GM12878 (cell line): ENCODE results near the gene PPBP. TPM values are rescaled to one million over a fixed set of nuclear protein-coding genes. Genes with fewer than 3 reads are reported as not detected.

Source experiments
- ATAC-seq: fragments of 200-7000 bp; cut with Tn5 transposase; 3 replicates; pipeline ENCODE4 v1.9.1; 2020; ENCODE audit warnings: mild to moderate bottlenecking, moderate library complexity
- BruUV-seq: library from RNA; stranded (reverse); fragments of 400-500 nt; replicated peaks from 2 replicates; lab custom pipeline; 2021; lab: Mats Ljungman, UMichigan
- CTCF ChIA-PET: fragments of 300-600 bp; sonication (Branson Sonifier 250); formaldehyde crosslinking; extraction: SDS; loops from one replicate; lab custom pipeline; 2021; ENCODE audit warnings: inconsistent platforms; lab: Yijun Ruan, JAX
- POLR2A ChIA-PET: fragments of 350-600 bp; formaldehyde crosslinking; extraction: SDS; loops from one replicate; lab custom pipeline; 2021; ENCODE audit warnings: inconsistent platforms; lab: Charles Lee
- RAD21 ChIA-PET: fragments of 300-600 bp; sonication (Branson Sonifier 250); formaldehyde crosslinking; loops from one replicate; lab custom pipeline; 2023; ENCODE audit warnings: antibody characterized with exemption; ENCODE audit not compliant: unreplicated experiment; lab: Charles Lee
- SMC1A ChIA-PET: fragments of 300-600 bp; sonication (Branson Sonifier 250); formaldehyde crosslinking; loops from one replicate; lab custom pipeline; 2023; ENCODE audit not compliant: unreplicated experiment, uncharacterized antibody; lab: Charles Lee
- DNase-seq: peaks from one replicate; pipeline ENCODE4 v3.0.0-alpha.2; 2011; ENCODE audit warnings: low read depth, low spot score
- FAIRE-seq: peaks from 3 replicates; lab custom pipeline; 2011; peaks lifted over from hg19 to GRCh38; lab: Jason Lieb, UNC
- H2AFZ ChIP-seq: 2 replicates; pipeline ENCODE4 v1.6.0; 2011; ENCODE audit warnings: low read depth, low read length, control low read depth; ENCODE audit not compliant: control insufficient read depth
- H3K27ac ChIP-seq: 2 replicates; pipeline ENCODE4 v1.5.1; 2011; ENCODE audit warnings: control low read depth; ENCODE audit not compliant: control insufficient read depth, insufficient read depth
- H3K27me3 ChIP-seq, 2 experiments: replicated peaks in 1 of 2; 2 replicates each; pipeline versions ENCODE4 v1.6.0 to v1.6.1; 2011; ENCODE audit warnings: low read length in 1 of 2; ENCODE audit not compliant: control insufficient read depth in 2 of 2, insufficient read depth in 2 of 2
- H3K36me3 ChIP-seq, 2 experiments: 2 replicates each; pipeline ENCODE4 v1.5.1; 2011; ENCODE audit warnings: low read length in 1 of 2; ENCODE audit not compliant: control insufficient read depth in 2 of 2, insufficient read depth in 2 of 2
- H3K4me1 ChIP-seq: 2 replicates; pipeline ENCODE4 v1.6.1; 2011; ENCODE audit warnings: mild to moderate bottlenecking, low read length, moderate library complexity, mixed read lengths; ENCODE audit not compliant: control insufficient read depth, insufficient read depth
- H3K4me2 ChIP-seq: 2 replicates; pipeline ENCODE4 v1.6.0; 2011; ENCODE audit warnings: control low read depth; ENCODE audit not compliant: control insufficient read depth, insufficient read depth
- H3K4me3 ChIP-seq: fragments of 200-600 bp; sonication (generic); 2 replicates; pipeline ENCODE4 v1.5.1; 2016
- H3K79me2 ChIP-seq: 2 replicates; pipeline ENCODE4 v1.6.0; 2011; ENCODE audit warnings: low read length; ENCODE audit not compliant: control insufficient read depth, insufficient read depth
- H3K9ac ChIP-seq: 2 replicates; pipeline ENCODE4 v1.8.0; 2011; ENCODE audit warnings: low read length, control low read depth, mixed read lengths; ENCODE audit not compliant: control insufficient read depth, insufficient read depth
- H3K9me3 ChIP-seq: replicated peaks from 3 replicates; pipeline ENCODE4 v1.5.1; 2011; ENCODE audit warnings: mild to moderate bottlenecking, low read length; ENCODE audit not compliant: control insufficient read depth, insufficient read depth
- H4K20me1 ChIP-seq: 2 replicates; pipeline ENCODE4 v1.6.0; 2011; ENCODE audit not compliant: control insufficient read depth, insufficient read depth
- CEBPB ChIP-seq, 2 experiments: fragments of 150-350 bp in 1 of 2; IDR thresholded peaks; 2 replicates each; pipeline ENCODE4 v1.6.1; 2012 to 2014; ENCODE audit warnings: low read depth in 2 of 2, low read length in 2 of 2, borderline replicate concordance in 1 of 2, inconsistent platforms in 1 of 2
- EED ChIP-seq: sonication (generic); IDR thresholded peaks from 2 replicates; pipeline ENCODE4 v1.6.1; 2016; ENCODE audit warnings: antibody characterized with exemption, low read depth
- HDAC6 ChIP-seq: fragments of 200-600 bp; sonication (generic); IDR thresholded peaks from one replicate; pipeline ENCODE4 v1.8.0; 2017; ENCODE audit warnings: antibody characterized with exemption; ENCODE audit not compliant: unreplicated experiment
- MYB ChIP-seq: fragments of 150-350 bp; IDR thresholded peaks from 2 replicates; pipeline ENCODE4 v1.6.1; 2014; ENCODE audit warnings: mild to moderate bottlenecking, low read depth, low read length, borderline replicate concordance
- MYC ChIP-seq: IDR thresholded peaks from 2 replicates; pipeline ENCODE4 v1.6.1; 2011; ENCODE audit warnings: mild to moderate bottlenecking, low read length, moderate library complexity, inconsistent platforms; ENCODE audit not compliant: insufficient read depth, insufficient replicate concordance, insufficient read length, severe bottlenecking
- NR2C2 ChIP-seq: IDR thresholded peaks from 2 replicates; pipeline ENCODE4 v1.6.1; 2011; ENCODE audit warnings: borderline replicate concordance, low read depth; ENCODE audit not compliant: control insufficient read depth, insufficient read length
- POLR2A ChIP-seq: IDR thresholded peaks from 2 replicates; pipeline ENCODE4 v1.6.1; 2011; ENCODE audit warnings: low read depth, mild to moderate bottlenecking, low read length
- POU2F2 ChIP-seq: IDR thresholded peaks from 3 replicates; pipeline ENCODE4 v1.6.1; 2011; ENCODE audit warnings: low read depth, mild to moderate bottlenecking, low read length, borderline replicate concordance
- RAD51 ChIP-seq: fragments of 450-650 bp; IDR thresholded peaks from 2 replicates; pipeline ENCODE4 v1.6.1; 2016; ENCODE audit warnings: moderate library complexity, mild to moderate bottlenecking, inconsistent platforms
- RBBP5 ChIP-seq: fragments of 200-600 bp; sonication (generic); conservative IDR thresholded peaks from 2 replicates; pipeline ENCODE4 v1.6.1; 2016
- RUNX3 ChIP-seq: IDR thresholded peaks from 2 replicates; pipeline ENCODE4 v1.6.1; 2012; ENCODE audit warnings: low read length, inconsistent platforms
- in situ Hi-C: fragments of 300-500 bp; cut with MboI; formaldehyde crosslinking; loops from 9 replicates; pipeline ENCODE4 v1.14.3; 2018; ENCODE audit warnings: mixed read lengths
- intact Hi-C: fragments of 100-400 bp; cut with micrococcal nuclease; formaldehyde crosslinking; loops from one replicate; pipeline ENCODE4 v1.14.2; 2022; ENCODE audit not compliant: unreplicated experiment
- polyA plus RNA-seq, 11 experiments: library from polyadenylated mRNA; depleted of rRNA in 4 of 11; unstranded in 6 of 11; stranded (reverse) in 5 of 11; fragments of >200 nt; fragmentation: Nextera tagmentation in 4 of 11; fragmentation: Illumina TruSeq in 1 of 11; extraction: Ambion mirVana in 4 of 11; extraction: Trizol in 1 of 11; gene quantifications; 1 replicate in 1 of 11; 2 replicates in 10 of 11; pipeline versions ENCODE4 v1.2.1 to v1.2.3, GENCODE V29; 2011 to 2016; ENCODE audit warnings: inconsistent platforms in 2 of 11, missing spikeins in 2 of 11, low read depth in 1 of 11
- total RNA-seq, 4 experiments: library from RNA; depleted of rRNA in 3 of 4; stranded (reverse); fragments of >200 nt in 3 of 4; fragmentation: Illumina TruSeq in 1 of 4; extraction: Trizol in 1 of 4; gene quantifications; 2 replicates each; pipeline versions ENCODE4 v1.2.1 to v1.2.3, GENCODE V29; 2013 to 2021
- TF ChIP-seq, protein P1 (sequence below): IDR thresholded peaks from 2 replicates; pipeline ENCODE4 v1.6.1; 2012; ENCODE audit warnings: low read depth, low read length, improper control_type of control experiment
- TF ChIP-seq, protein P2 (sequence below): fragments of 450-650 bp; IDR thresholded peaks from 2 replicates; pipeline ENCODE4 v1.6.1; 2014; ENCODE audit warnings: mild to moderate bottlenecking
- TF ChIP-seq, protein P3 (sequence below): fragments of 450-650 bp; IDR thresholded peaks from 2 replicates; pipeline ENCODE4 v1.6.1; 2016; ENCODE audit warnings: mild to moderate bottlenecking
- TF ChIP-seq, protein P4 (sequence below): fragments of 450-650 bp; IDR thresholded peaks from 2 replicates; pipeline ENCODE4 v1.6.1; 2016; ENCODE audit warnings: mild to moderate bottlenecking
- TF ChIP-seq, protein P5 (sequence below): fragments of 450-650 bp; IDR thresholded peaks from 2 replicates; pipeline ENCODE4 v1.6.1; 2017; ENCODE audit warnings: mild to moderate bottlenecking, moderate library complexity

Gene PPBP
- total and polyA plus RNA-seq, 10 of the 15 experiments (the other 5 are each of a cell fraction or from before 2014, with no cell fraction given) = not detected

DNA sequence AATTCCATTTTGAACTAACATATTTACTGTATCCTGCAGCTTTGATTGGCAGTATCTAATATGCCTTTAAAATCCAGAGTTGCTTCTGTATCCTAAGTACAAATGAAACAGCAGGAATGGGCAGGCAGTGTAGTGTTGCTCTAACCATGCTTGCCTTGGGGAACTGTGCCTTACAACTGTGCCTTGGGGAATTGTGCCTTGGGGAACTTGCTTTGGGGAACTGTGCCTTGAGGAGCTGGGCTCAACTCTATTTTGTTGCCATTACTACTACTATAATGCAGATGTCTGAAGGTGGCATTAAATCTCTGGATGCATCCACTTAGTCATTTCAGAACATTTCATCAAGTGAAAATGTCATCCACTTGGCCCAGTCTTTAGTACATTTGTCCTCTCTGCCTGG, 43.6 kb upstream of the PPBP start (continued):
- TF ChIP-seq, protein P1, sequence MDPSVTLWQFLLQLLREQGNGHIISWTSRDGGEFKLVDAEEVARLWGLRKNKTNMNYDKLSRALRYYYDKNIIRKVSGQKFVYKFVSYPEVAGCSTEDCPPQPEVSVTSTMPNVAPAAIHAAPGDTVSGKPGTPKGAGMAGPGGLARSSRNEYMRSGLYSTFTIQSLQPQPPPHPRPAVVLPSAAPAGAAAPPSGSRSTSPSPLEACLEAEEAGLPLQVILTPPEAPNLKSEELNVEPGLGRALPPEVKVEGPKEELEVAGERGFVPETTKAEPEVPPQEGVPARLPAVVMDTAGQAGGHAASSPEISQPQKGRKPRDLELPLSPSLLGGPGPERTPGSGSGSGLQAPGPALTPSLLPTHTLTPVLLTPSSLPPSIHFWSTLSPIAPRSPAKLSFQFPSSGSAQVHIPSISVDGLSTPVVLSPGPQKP = no peak
- no peak for TF ChIP-seq MYB
- no peak for TF ChIP-seq HDAC6
- TF ChIP-seq, protein P2, sequence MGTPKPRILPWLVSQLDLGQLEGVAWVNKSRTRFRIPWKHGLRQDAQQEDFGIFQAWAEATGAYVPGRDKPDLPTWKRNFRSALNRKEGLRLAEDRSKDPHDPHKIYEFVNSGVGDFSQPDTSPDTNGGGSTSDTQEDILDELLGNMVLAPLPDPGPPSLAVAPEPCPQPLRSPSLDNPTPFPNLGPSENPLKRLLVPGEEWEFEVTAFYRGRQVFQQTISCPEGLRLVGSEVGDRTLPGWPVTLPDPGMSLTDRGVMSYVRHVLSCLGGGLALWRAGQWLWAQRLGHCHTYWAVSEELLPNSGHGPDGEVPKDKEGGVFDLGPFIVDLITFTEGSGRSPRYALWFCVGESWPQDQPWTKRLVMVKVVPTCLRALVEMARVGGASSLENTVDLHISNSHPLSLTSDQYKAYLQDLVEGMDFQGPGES = no peak
- no peak for TF ChIP-seq CEBPB (IDR thresholded peaks at IDR 0.05; ENCODE audit: borderline replicate concordance in 1 of 2, low read depth in 2 of 2, low read length in 2 of 2)

DNA sequence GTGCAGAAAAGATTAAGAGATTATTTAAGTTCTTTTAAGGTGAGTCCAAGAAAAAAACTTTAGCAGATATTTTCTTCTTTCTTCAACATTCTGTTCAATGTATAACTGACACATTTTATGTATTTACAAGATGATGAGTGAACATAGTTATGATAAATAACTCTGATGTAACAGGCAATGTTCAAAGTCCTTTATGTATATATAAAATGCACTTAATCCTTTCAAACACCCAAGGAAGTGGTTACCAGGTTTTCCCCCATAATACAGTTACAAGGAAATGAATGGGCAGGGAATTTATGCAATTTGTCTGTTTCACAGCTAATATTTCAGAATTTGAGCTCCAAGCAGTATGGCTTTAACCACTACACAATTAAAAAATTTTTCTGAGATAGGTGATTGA, 42.3 kb upstream of the PPBP start:
- Histone ChIP-seq H3K27me3 (no peaks in the 10 kb centered on the region), H4K20me1 (no peaks in the 10 kb centered on the region), H3K4me1 (no peaks in the 10 kb centered on the region), H3K4me2 (no peak overlapping the region), H3K36me3 (no peaks in the 10 kb centered on the region), H3K79me2 (no peaks in the 10 kb centered on the region), H2AFZ (no peak overlapping the region), H3K9me3 (no peaks in the 10 kb centered on the region), H3K27ac (no peak overlapping the region)
- DNase-seq = no peak
- ChIA-PET POLR2A (no interaction called here), CTCF (interaction anchor here (1.5 kb wide), 1 partner anchor 104 kb away, joined by 3 read pairs; no protein-coding TSS in a partner anchor), SMC1A (no interaction called here)
- no peak for ATAC-seq
- FAIRE-seq = no peak
- TF ChIP-seq RBBP5 = no peak
- TF ChIP-seq RAD51 = no peak
- TF ChIP-seq MYC = no peak
- TF ChIP-seq, protein P3, sequence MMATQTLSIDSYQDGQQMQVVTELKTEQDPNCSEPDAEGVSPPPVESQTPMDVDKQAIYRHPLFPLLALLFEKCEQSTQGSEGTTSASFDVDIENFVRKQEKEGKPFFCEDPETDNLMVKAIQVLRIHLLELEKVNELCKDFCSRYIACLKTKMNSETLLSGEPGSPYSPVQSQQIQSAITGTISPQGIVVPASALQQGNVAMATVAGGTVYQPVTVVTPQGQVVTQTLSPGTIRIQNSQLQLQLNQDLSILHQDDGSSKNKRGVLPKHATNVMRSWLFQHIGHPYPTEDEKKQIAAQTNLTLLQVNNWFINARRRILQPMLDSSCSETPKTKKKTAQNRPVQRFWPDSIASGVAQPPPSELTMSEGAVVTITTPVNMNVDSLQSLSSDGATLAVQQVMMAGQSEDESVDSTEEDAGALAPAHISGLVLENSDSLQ = no peak
- TF ChIP-seq RUNX3 = no peak
- TF ChIP-seq EED = no peak
- no peak for TF ChIP-seq POLR2A
- no peak for TF ChIP-seq NR2C2
- TF ChIP-seq, protein P4, sequence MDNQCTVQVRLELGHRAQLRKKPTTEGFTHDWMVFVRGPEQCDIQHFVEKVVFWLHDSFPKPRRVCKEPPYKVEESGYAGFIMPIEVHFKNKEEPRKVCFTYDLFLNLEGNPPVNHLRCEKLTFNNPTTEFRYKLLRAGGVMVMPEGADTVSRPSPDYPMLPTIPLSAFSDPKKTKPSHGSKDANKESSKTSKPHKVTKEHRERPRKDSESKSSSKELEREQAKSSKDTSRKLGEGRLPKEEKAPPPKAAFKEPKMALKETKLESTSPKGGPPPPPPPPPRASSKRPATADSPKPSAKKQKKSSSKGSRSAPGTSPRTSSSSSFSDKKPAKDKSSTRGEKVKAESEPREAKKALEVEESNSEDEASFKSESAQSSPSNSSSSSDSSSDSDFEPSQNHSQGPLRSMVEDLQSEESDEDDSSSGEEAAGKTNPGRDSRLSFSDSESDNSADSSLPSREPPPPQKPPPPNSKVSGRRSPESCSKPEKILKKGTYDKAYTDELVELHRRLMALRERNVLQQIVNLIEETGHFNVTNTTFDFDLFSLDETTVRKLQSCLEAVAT = no peak
- TF ChIP-seq POU2F2 = no peak
- TF ChIP-seq, protein P5, sequence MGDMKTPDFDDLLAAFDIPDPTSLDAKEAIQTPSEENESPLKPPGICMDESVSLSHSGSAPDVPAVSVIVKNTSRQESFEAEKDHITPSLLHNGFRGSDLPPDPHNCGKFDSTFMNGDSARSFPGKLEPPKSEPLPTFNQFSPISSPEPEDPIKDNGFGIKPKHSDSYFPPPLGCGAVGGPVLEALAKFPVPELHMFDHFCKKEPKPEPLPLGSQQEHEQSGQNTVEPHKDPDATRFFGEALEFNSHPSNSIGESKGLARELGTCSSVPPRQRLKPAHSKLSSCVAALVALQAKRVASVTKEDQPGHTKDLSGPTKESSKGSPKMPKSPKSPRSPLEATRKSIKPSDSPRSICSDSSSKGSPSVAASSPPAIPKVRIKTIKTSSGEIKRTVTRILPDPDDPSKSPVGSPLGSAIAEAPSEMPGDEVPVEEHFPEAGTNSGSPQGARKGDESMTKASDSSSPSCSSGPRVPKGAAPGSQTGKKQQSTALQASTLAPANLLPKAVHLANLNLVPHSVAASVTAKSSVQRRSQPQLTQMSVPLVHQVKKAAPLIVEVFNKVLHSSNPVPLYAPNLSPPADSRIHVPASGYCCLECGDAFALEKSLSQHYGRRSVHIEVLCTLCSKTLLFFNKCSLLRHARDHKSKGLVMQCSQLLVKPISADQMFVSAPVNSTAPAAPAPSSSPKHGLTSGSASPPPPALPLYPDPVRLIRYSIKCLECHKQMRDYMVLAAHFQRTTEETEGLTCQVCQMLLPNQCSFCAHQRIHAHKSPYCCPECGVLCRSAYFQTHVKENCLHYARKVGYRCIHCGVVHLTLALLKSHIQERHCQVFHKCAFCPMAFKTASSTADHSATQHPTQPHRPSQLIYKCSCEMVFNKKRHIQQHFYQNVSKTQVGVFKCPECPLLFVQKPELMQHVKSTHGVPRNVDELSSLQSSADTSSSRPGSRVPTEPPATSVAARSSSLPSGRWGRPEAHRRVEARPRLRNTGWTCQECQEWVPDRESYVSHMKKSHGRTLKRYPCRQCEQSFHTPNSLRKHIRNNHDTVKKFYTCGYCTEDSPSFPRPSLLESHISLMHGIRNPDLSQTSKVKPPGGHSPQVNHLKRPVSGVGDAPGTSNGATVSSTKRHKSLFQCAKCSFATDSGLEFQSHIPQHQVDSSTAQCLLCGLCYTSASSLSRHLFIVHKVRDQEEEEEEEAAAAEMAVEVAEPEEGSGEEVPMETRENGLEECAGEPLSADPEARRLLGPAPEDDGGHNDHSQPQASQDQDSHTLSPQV = no peak
- TF ChIP-seq, all 136 proteins: peak for 0
- Histone ChIP-seq H3K4me3 (no peak overlapping the region), H3K9ac (no peak overlapping the region)
- no TSS peak for BruUV-seq
- RAD21 ChIA-PET = no interaction called here
- in situ Hi-C loops = no loop called here
- intact Hi-C loops = loop anchor here (10.0 kb wide), 1 partner anchor 365 kb away; no protein-coding TSS in a partner anchor
